Activated CD8-positive, alpha-beta T cell treated with anti-CD3 and anti-CD28 coated beads for 36 hours (primary cell): ENCODE data around the gene MICAL2. TPM values are rescaled to one million over a fixed set of nuclear protein-coding genes. Genes with fewer than 3 reads are reported as not detected.

Experiments used
- ATAC-seq: fragments of 200-7000 bp; cut with Tn5 transposase; one replicate; pipeline ENCODE4 v1.10.0; 2021; ENCODE audit warnings: mild to moderate bottlenecking, moderate library complexity
- CTCF ChIA-PET: fragments of 350-600 bp; sonication (Branson Sonifier 250); formaldehyde crosslinking; loops from one replicate; lab custom pipeline; 2021; ENCODE audit warnings: antibody characterized with exemption; lab: Charles Lee
- POLR2A ChIA-PET: fragments of 350-600 bp; sonication (Branson Sonifier 250); formaldehyde crosslinking; loops from one replicate; lab custom pipeline; 2021; ENCODE audit warnings: antibody characterized with exemption; lab: Charles Lee
- DNase-seq: peaks from one replicate; pipeline ENCODE4 v3.0.0-alpha.2; 2020
- H3K27ac Mint-ChIP-seq: one replicate; pipeline ENCODE4 v1.8.0; 2021; ENCODE audit warnings: mild to moderate bottlenecking, mixed read lengths
- H3K27me3 Mint-ChIP-seq: one replicate; pipeline ENCODE4 v1.8.0; 2021; ENCODE audit warnings: mixed read lengths
- H3K36me3 Mint-ChIP-seq: one replicate; pipeline ENCODE4 v1.8.0; 2021; ENCODE audit warnings: low read depth, mixed read lengths
- H3K4me1 Mint-ChIP-seq: one replicate; pipeline ENCODE4 v1.8.0; 2021; ENCODE audit warnings: low read depth, mixed read lengths
- H3K4me3 Mint-ChIP-seq: one replicate; pipeline ENCODE4 v1.8.0; 2021; ENCODE audit warnings: mild to moderate bottlenecking, moderate library complexity, mixed read lengths
- H3K9me3 Mint-ChIP-seq: one replicate; pipeline ENCODE4 v1.8.0; 2021; ENCODE audit warnings: mixed read lengths
- intact Hi-C: fragments of 100-400 bp; cut with micrococcal nuclease; formaldehyde crosslinking; loops from one replicate; pipeline ENCODE4 v1.10.0; 2022
- total RNA-seq, 2 experiments: library from RNA; stranded (reverse); gene quantifications; one replicate each; pipeline ENCODE4 v1.2.3, GENCODE V29; 2021
- TF ChIP-seq, protein P1 (sequence below): fragments of 200-600 bp; IDR thresholded peaks from one replicate; pipeline ENCODE4 v1.8.0; 2022; ENCODE audit warnings: antibody characterized with exemption, mild to moderate bottlenecking

The MICAL2 gene
- total RNA-seq, 2 experiments from 2014 or later = 99.8 to 105 TPM

- Mint-ChIP-seq H3K27me3 (no peaks in the 10 kb centered on the region), H3K4me1 (peaks cover 49% of the 10 kb centered on the region), H3K9me3 (no peaks in the 10 kb centered on the region), H3K4me3 (no peak overlapping the region), H3K27ac (no peak overlapping the region), H3K36me3 (peaks cover 62% of the 10 kb centered on the region)
- ATAC-seq = no peak
- DNase-seq = no peak
- TF ChIP-seq, protein P1, sequence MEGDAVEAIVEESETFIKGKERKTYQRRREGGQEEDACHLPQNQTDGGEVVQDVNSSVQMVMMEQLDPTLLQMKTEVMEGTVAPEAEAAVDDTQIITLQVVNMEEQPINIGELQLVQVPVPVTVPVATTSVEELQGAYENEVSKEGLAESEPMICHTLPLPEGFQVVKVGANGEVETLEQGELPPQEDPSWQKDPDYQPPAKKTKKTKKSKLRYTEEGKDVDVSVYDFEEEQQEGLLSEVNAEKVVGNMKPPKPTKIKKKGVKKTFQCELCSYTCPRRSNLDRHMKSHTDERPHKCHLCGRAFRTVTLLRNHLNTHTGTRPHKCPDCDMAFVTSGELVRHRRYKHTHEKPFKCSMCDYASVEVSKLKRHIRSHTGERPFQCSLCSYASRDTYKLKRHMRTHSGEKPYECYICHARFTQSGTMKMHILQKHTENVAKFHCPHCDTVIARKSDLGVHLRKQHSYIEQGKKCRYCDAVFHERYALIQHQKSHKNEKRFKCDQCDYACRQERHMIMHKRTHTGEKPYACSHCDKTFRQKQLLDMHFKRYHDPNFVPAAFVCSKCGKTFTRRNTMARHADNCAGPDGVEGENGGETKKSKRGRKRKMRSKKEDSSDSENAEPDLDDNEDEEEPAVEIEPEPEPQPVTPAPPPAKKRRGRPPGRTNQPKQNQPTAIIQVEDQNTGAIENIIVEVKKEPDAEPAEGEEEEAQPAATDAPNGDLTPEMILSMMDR = no peak
- intact Hi-C loops = no loop called here
- POLR2A ChIA-PET = interaction anchor here (0.8 to 1.0 kb wide), 2 partner anchors 11 to 74 kb away, joined by 3 to 4 read pairs; no protein-coding TSS in a partner anchor
- CTCF ChIA-PET = interaction anchor here (1.1 kb wide), 1 partner anchor 132 kb away, joined by 3 read pairs; no protein-coding TSS in a partner anchor
Observed at GRCh38 chr11:12217879-12218278, 107.5 kb downstream of the MICAL2 start.

DNA sequence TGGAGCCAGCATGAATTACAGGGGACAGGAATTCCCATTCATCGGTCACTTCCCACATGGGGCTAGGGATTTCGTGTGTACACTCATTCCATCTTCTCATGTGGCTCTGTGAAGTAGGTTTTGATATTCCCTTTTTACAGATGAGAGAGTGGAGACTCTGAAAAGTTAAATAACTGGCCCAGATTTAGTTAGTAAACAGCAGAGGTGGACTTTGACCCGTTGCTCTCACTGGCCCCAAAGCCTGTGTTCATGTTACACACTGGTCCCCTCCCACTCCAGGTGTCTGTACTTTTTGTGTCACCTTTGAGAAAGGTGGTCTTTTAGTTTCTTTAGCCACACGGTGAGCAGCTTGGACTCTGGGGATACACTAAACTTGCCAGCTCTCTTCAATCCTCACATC lies 108.5 kb downstream of the MICAL2 start:
- H3K36me3 Mint-ChIP-seq = peaks cover 56% of the 10 kb centered on the region
- ChIA-PET POLR2A (interaction anchor here (1.0 to 1.4 kb wide), 2 partner anchors 12 to 17 kb away, joined by 4 read pairs; no protein-coding TSS in a partner anchor), CTCF (no interaction called here)
- ATAC-seq (no peak), DNase-seq (no peak)
- no peak overlapping the region for H3K27ac Mint-ChIP-seq
- H3K4me1 Mint-ChIP-seq = peaks cover 54% of the 10 kb centered on the region
- H3K4me3 Mint-ChIP-seq = no peak overlapping the region
- intact Hi-C loops = no loop called here
- no peaks in the 10 kb centered on the region for H3K27me3 Mint-ChIP-seq
- TF ChIP-seq, protein P1 = no peak
- H3K9me3 Mint-ChIP-seq = no peaks in the 10 kb centered on the region

DNA sequence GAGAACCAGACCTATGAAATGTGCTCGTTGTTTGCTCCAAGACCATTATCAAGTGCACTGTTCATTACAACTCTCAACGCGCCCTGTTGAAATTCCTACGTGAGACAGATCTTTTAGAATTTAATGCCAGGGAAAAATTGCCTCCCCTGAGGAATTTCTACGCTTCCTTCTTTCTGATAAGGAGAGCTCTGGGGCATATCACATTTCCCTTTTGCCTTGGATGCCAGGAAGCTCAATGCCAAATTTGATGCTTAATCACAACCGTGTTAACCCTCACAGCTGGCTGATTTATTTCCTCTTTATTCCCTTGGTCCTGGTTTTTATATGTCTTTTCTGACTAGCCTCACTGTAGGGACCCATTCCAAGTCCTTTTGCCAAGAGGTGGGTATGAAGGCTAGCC lies 109.4 kb downstream of the MICAL2 start:
- no peak overlapping the region for H3K27ac Mint-ChIP-seq
- TF ChIP-seq, protein P1 = no peak
- H3K4me3 Mint-ChIP-seq = no peak overlapping the region
- no peaks in the 10 kb centered on the region for H3K27me3 Mint-ChIP-seq
- DNase-seq = no peak
- no peak for ATAC-seq
- peaks cover 57% of the 10 kb centered on the region for H3K4me1 Mint-ChIP-seq
- ChIA-PET POLR2A (interaction anchor here (0.8 to 1.4 kb wide), 2 partner anchors 16 to 53 kb away, joined by 3 to 4 read pairs; no protein-coding TSS in a partner anchor), CTCF (interaction anchor here (1.6 to 1.7 kb wide), 2 partner anchors 12 to 175 kb away, joined by 4 to 5 read pairs; no protein-coding TSS in a partner anchor)
- H3K36me3 Mint-ChIP-seq = peaks cover 58% of the 10 kb centered on the region
- intact Hi-C loops = no loop called here
- no peaks in the 10 kb centered on the region for H3K9me3 Mint-ChIP-seq

DNA sequence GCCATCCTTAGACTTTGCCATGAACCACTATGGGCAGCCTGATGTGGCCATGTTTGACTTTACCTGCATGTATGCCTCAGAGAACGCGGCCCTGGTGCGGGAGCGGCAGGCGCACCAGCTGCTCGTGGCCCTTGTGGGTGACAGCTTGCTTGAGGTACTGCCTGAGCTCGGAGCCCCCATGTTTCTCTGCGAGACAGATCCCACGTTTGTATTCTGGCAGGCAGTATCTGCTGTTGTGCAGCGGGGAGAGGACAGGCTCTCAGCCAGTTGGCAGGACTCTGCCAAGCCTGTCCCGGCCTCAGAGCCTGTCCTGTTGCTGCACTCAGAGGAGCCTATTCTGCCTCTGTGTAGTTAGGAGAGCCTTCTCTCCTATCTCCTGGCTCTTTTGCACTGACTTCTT lies 109.9 kb downstream of the MICAL2 start:
- CTCF ChIA-PET = interaction anchor here (1.0 to 1.7 kb wide), 4 partner anchors 12 to 175 kb away, joined by 3 to 5 read pairs (median 4); no protein-coding TSS in a partner anchor
- TF ChIP-seq, protein P1 = no peak
- no peaks in the 10 kb centered on the region for H3K9me3 Mint-ChIP-seq
- POLR2A ChIA-PET = interaction anchor here (0.7 to 1.4 kb wide), 4 partner anchors 15 to 54 kb away, joined by 3 to 4 read pairs (median 4); no protein-coding TSS in a partner anchor
- peaks cover 56% of the 10 kb centered on the region for H3K4me1 Mint-ChIP-seq
- intact Hi-C loops = no loop called here
- no peak overlapping the region for H3K4me3 Mint-ChIP-seq
- ATAC-seq (no peak), DNase-seq (no peak)
- no peak overlapping the region for H3K27ac Mint-ChIP-seq
- peaks cover 58% of the 10 kb centered on the region for H3K36me3 Mint-ChIP-seq
- no peaks in the 10 kb centered on the region for H3K27me3 Mint-ChIP-seq

GRCh38 chr11:12221051-12221535 lies 110.7 kb downstream of the MICAL2 start:
- TF ChIP-seq, protein P1 = no peak
- DNase-seq = no peak
- Mint-ChIP-seq H3K27ac (peak overlapping the region; percentile 28), H3K4me1 (peaks cover 55% of the 10 kb centered on the region), H3K36me3 (peaks cover 59% of the 10 kb centered on the region), H3K4me3 (no peak overlapping the region), H3K27me3 (no peaks in the 10 kb centered on the region), H3K9me3 (no peaks in the 10 kb centered on the region)
- ATAC-seq = no peak
- intact Hi-C loops = no loop called here
- POLR2A ChIA-PET = interaction anchor here (0.7 to 1.1 kb wide), 3 partner anchors 12 to 21 kb away, joined by 3 to 4 read pairs (median 4); no protein-coding TSS in a partner anchor
- CTCF ChIA-PET = interaction anchor here (1.0 to 1.7 kb wide), 4 partner anchors 13 to 176 kb away, joined by 3 to 5 read pairs (median 4); no protein-coding TSS in a partner anchor
